PC-9 (cell line): Measurements from ENCODE around the gene TEX13B. TPM values are rescaled to one million over a fixed set of nuclear protein-coding genes. Genes with fewer than 3 reads are reported as not detected.

Source experiments
- BruUV-seq: library from RNA; stranded (reverse); fragments of 400-500 nt; replicated peaks from 2 replicates; lab custom pipeline; 2021; lab: Mats Ljungman, UMichigan
- CTCF ChIA-PET: fragments of 300-600 bp; sonication (Branson Sonifier 250); formaldehyde crosslinking; loops from one replicate; lab custom pipeline; 2022; ENCODE audit warnings: antibody characterized with exemption; lab: Charles Lee
- POLR2A ChIA-PET: fragments of 300-600 bp; sonication (Branson Sonifier 250); formaldehyde crosslinking; loops from one replicate; lab custom pipeline; 2022; ENCODE audit warnings: antibody characterized with exemption; ENCODE audit not compliant: unreplicated experiment; lab: Charles Lee
- DNase-seq, 2 experiments: peaks; one replicate each; pipeline versions ENCODE4 v3.0.0 to v3.0.0-alpha.2; 2015 to 2022; ENCODE audit warnings: mixed read lengths in 1 of 2
- H2AFZ ChIP-seq: fragments of 200-600 bp; sonication (generic); 2 replicates; pipeline ENCODE4 v1.8.1; 2017; ENCODE audit warnings: antibody characterized with exemption
- H3F3A ChIP-seq: fragments of 200-600 bp; sonication (generic); 2 replicates; pipeline ENCODE4 v1.8.1; 2017; ENCODE audit warnings: antibody characterized with exemption, mild to moderate bottlenecking, low read depth; ENCODE audit not compliant: insufficient read depth
- H3K27ac ChIP-seq: fragments of 200-600 bp; sonication (generic); 2 replicates; pipeline ENCODE4 v1.6.1; 2016; ENCODE audit warnings: mixed run types
- H3K27me3 ChIP-seq: fragments of 200-600 bp; sonication (generic); 2 replicates; pipeline ENCODE4 v1.6.1; 2016; ENCODE audit warnings: low read depth, mixed run types; ENCODE audit not compliant: insufficient read depth
- H3K36me3 ChIP-seq: fragments of 200-600 bp; sonication (generic); 2 replicates; pipeline ENCODE4 v1.6.1; 2016; ENCODE audit warnings: low read depth, mixed run types
- H3K4me1 ChIP-seq: fragments of 200-600 bp; sonication (generic); replicated peaks from 2 replicates; pipeline ENCODE4 v1.6.1; 2016; ENCODE audit warnings: mixed run types; ENCODE audit not compliant: insufficient read depth
- H3K4me2 ChIP-seq: fragments of 200-600 bp; sonication (generic); 2 replicates; pipeline ENCODE4 v1.6.1; 2017; ENCODE audit warnings: mixed run types
- H3K4me3 ChIP-seq: fragments of 200-600 bp; sonication (generic); 2 replicates; pipeline ENCODE4 v1.6.1; 2016; ENCODE audit warnings: mixed run types
- H3K79me2 ChIP-seq: fragments of 200-600 bp; sonication (generic); 2 replicates; pipeline ENCODE4 v1.6.1; 2017; ENCODE audit warnings: low read depth, mixed run types
- H3K9me2 ChIP-seq: fragments of 200-600 bp; sonication (generic); 2 replicates; pipeline ENCODE4 v1.8.1; 2017; ENCODE audit warnings: mild to moderate bottlenecking; ENCODE audit not compliant: insufficient read depth
- H3K9me3 ChIP-seq: fragments of 200-600 bp; sonication (generic); 2 replicates; pipeline ENCODE4 v1.8.1; 2016; ENCODE audit warnings: low read depth; ENCODE audit not compliant: insufficient read depth
- H4K20me1 ChIP-seq: fragments of 200-600 bp; sonication (generic); 2 replicates; pipeline ENCODE4 v1.8.1; 2017; ENCODE audit not compliant: insufficient read depth
- EZH2 ChIP-seq: fragments of 200-600 bp; sonication (generic); IDR thresholded peaks from 2 replicates; pipeline ENCODE4 v1.8.0; 2017; ENCODE audit warnings: antibody characterized with exemption, low read depth
- intact Hi-C: fragments of 100-400 bp; cut with micrococcal nuclease; formaldehyde crosslinking; loops from one replicate; pipeline ENCODE4 v1.10.0; 2022; ENCODE audit not compliant: unreplicated experiment
- total RNA-seq: library from RNA; stranded (reverse); gene quantifications from 2 replicates; pipeline ENCODE4 v1.2.3, GENCODE V29; 2021
- TF ChIP-seq, protein P1 (sequence below): fragments of 200-600 bp; sonication (generic); conservative IDR thresholded peaks from 2 replicates; pipeline ENCODE4 v1.6.1; 2017; ENCODE audit warnings: mixed run types, antibody characterized with exemption, mild to moderate bottlenecking, moderate library complexity

TEX13B gene
- total RNA-seq, 1 experiment from 2014 or later, result not detected

DNA sequence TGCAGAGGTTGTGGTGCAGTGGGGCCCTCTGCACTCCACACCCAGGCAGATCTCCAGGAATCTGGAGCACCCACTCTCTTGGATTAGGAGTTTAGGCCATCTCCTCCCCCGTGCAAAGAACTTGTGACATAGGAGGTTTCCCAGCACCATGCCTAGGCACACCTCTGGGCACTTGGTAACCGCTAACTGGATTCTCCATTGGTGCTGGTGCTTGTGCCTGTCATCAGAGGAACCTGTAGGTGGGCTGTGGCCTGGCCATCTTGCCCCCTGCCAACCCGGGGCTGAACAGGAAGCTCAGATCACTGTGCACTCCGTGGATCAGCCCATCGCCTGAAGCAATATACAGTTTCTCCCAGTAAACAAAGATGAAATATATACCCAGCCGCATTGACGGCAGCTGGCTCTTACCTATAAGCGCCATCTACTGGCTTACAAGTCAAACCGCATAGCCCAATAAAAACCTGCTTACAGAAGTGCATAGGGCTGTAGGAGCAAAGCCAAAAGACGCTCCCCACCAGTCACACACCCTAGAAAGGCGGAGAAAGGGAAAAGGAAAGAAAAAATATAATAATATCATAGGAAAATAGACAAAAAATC, 19.1 kb upstream of the TEX13B start:
- H3K27ac ChIP-seq, result no peak overlapping the region
- TF ChIP-seq EZH2, result no peak
- TF ChIP-seq, protein P1, sequence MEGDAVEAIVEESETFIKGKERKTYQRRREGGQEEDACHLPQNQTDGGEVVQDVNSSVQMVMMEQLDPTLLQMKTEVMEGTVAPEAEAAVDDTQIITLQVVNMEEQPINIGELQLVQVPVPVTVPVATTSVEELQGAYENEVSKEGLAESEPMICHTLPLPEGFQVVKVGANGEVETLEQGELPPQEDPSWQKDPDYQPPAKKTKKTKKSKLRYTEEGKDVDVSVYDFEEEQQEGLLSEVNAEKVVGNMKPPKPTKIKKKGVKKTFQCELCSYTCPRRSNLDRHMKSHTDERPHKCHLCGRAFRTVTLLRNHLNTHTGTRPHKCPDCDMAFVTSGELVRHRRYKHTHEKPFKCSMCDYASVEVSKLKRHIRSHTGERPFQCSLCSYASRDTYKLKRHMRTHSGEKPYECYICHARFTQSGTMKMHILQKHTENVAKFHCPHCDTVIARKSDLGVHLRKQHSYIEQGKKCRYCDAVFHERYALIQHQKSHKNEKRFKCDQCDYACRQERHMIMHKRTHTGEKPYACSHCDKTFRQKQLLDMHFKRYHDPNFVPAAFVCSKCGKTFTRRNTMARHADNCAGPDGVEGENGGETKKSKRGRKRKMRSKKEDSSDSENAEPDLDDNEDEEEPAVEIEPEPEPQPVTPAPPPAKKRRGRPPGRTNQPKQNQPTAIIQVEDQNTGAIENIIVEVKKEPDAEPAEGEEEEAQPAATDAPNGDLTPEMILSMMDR, result peak; percentile 68
- no peaks in the 10 kb centered on the region for H3F3A ChIP-seq
- no peaks in the 10 kb centered on the region; the same call in 1 of the 2 replicates for H3K4me1 ChIP-seq
- H3K9me2 ChIP-seq, result no peaks in the 10 kb centered on the region
- no TSS peak for BruUV-seq
- no peaks in the 10 kb centered on the region for H3K36me3 ChIP-seq
- DNase-seq, result peak; percentile 46 to 75
- no peak overlapping the region for H3K4me3 ChIP-seq
- POLR2A ChIA-PET, result no interaction called here
- no peaks in the 10 kb centered on the region for H3K27me3 ChIP-seq
- no peaks in the 10 kb centered on the region for H4K20me1 ChIP-seq
- H3K79me2 ChIP-seq, result no peaks in the 10 kb centered on the region
- peak overlapping the region; percentile 47 for H3K4me2 ChIP-seq
- intact Hi-C loops, result loop anchor here (2.0 kb wide), 1 partner anchor 1107 kb away; no protein-coding TSS in a partner anchor
- 0 out of 2 replicates have a peak overlapping the region, but pooled peaks have one; percentile 63 for H2AFZ ChIP-seq
- CTCF ChIA-PET, result no interaction called here
- no peaks in the 10 kb centered on the region for H3K9me3 ChIP-seq

DNA sequence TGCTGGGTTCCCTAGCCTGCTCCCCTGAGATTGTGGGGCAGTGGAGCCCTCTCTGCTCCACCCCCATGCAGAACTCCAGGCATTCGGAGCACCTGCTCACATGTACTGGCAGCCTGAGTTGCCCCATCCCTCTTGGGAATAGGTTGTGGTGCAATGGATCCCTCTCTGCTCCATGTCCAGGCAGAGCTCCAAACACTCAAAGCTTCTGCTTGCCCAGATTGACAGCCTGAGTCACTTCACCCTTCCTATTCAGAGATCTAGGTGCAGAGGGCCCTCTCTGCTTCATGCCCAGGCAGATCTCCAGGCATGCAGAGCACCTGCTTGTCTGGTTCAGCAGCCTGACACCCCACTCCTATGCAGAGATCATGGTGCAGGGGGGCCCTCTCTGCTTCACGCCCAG, 18.6 kb upstream of the TEX13B start:
- H3K36me3 ChIP-seq, result no peaks in the 10 kb centered on the region
- no peak overlapping the region for H3K4me2 ChIP-seq
- TF ChIP-seq, protein P1, result no peak
- no peak for TF ChIP-seq EZH2
- no peak overlapping the region for H3K4me3 ChIP-seq
- H3K27ac ChIP-seq, result no peak overlapping the region
- ChIA-PET CTCF (no interaction called here), POLR2A (no interaction called here)
- intact Hi-C loops, result loop anchor here (2.0 kb wide), 1 partner anchor 1106 kb away; no protein-coding TSS in a partner anchor
- no peaks in the 10 kb centered on the region for H3K9me3 ChIP-seq
- no TSS peak for BruUV-seq
- no peaks in the 10 kb centered on the region for H3K27me3 ChIP-seq
- no peaks in the 10 kb centered on the region for H4K20me1 ChIP-seq
- H3K9me2 ChIP-seq, result no peaks in the 10 kb centered on the region
- H3K79me2 ChIP-seq, result no peaks in the 10 kb centered on the region
- DNase-seq, result peak in 1 of 2 experiments; percentile 25
- H3F3A ChIP-seq, result no peaks in the 10 kb centered on the region
- H3K4me1 ChIP-seq, result no peaks in the 10 kb centered on the region; the same call in 1 of the 2 replicates
- no peak overlapping the region for H2AFZ ChIP-seq

DNA sequence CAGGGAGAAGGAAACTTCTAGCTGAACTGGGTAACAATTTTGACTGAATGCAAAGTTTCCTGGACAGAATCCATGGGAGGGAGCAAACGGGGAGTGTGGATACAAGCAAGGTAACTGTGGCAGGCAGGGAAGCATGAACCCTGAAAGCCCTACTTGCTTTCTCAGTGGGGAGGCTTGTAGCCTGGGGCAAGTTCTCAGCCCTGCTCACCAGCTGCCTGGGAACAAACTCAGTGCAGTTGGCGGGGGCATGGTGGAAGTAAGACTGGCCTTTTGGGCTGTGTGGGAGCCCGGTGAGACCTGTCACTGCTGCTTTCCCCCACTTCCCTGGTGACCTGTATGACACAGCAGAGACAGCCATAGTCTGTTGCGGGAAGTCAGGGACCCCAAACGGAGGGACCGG, 14.0 kb upstream of the TEX13B start:
- H4K20me1 ChIP-seq, result no peaks in the 10 kb centered on the region
- CTCF ChIA-PET, result no interaction called here
- TF ChIP-seq, protein P1, result no peak
- TF ChIP-seq EZH2, result no peak
- H2AFZ ChIP-seq, result no peak overlapping the region
- H3K36me3 ChIP-seq, result no peaks in the 10 kb centered on the region
- no peaks in the 10 kb centered on the region for H3K27me3 ChIP-seq
- BruUV-seq, result no TSS peak
- intact Hi-C loops, result no loop called here
- H3K4me3 ChIP-seq, result no peak overlapping the region
- POLR2A ChIA-PET, result no interaction called here
- no peaks in the 10 kb centered on the region for H3F3A ChIP-seq
- no peak overlapping the region for H3K4me2 ChIP-seq
- no peaks in the 10 kb centered on the region for H3K4me1 ChIP-seq
- no peak for DNase-seq
- no peaks in the 10 kb centered on the region for H3K79me2 ChIP-seq
- no peak overlapping the region for H3K27ac ChIP-seq
- H3K9me2 ChIP-seq, result no peaks in the 10 kb centered on the region
- no peaks in the 10 kb centered on the region for H3K9me3 ChIP-seq
